Loucy (cell line): ENCODE data around the gene CLCNKA.

ENCODE experiments used
- CTCF ChIP-seq: fragments of 200-600 bp; sonication (generic); conservative IDR thresholded peaks from 2 replicates; pipeline ENCODE4 v1.5.1; 2014; ENCODE audit warnings: mild to moderate bottlenecking, antibody characterized with exemption, low read length
- EZH2phosphoT487 ChIP-seq: fragments of 200-600 bp; IDR thresholded peaks from 2 replicates; pipeline ENCODE4 v1.6.1; 2018; ENCODE audit warnings: antibody characterized with exemption, mild to moderate bottlenecking, moderate library complexity, borderline replicate concordance

GRCh38 chr1:16028237-16029002 lies 6.6 kb downstream of the CLCNKA start:
- TF ChIP-seq CTCF (no peak; the same call in 1 of the 2 replicates), EZH2phosphoT487 (no peak)
